Measurements from ENCODE around the gene UBE2Q2.
"Not testable (repeated sequence)": the region's sequence is repeated elsewhere in the genome, so short reads cannot be mapped to it uniquely, and the experiment has no call there.

UBE2Q2 gene

GRCh38 chr15:75864213-75865059 lies 21.2 kb downstream of the UBE2Q2 start:
- DNase-seq, result no peak

GRCh38 chr15:75866045-75866444 lies 22.8 kb downstream of the UBE2Q2 start:
- not testable (repeated sequence) for DNase-seq

- DNase-seq, result no peak
These were observed 23.7 kb downstream of the UBE2Q2 start for GRCh38 chr15:75866916-75867315.

- DNase-seq, result no peak
These were observed 24.2 kb downstream of the UBE2Q2 start for GRCh38 chr15:75867449-75867848.

GRCh38 chr15:75868019-75868418 lies 24.8 kb downstream of the UBE2Q2 start:
- DNase-seq, result no peak

- no peak for DNase-seq
These were observed 26.2 kb downstream of the UBE2Q2 start for GRCh38 chr15:75869446-75869845.

- DNase-seq, result not testable (repeated sequence)
These were observed 28.3 kb downstream of the UBE2Q2 start for GRCh38 chr15:75871589-75871988.

- no peak for DNase-seq
These were observed 29.2 kb downstream of the UBE2Q2 start for GRCh38 chr15:75872403-75872990.

GRCh38 chr15:75884041-75884440 lies 40.8 kb downstream of the UBE2Q2 start:
- no peak for DNase-seq

GRCh38 chr15:75887178-75887577 lies 43.9 kb downstream of the UBE2Q2 start:
- DNase-seq, result no peak

GRCh38 chr15:75891895-75892294 lies 48.6 kb downstream of the UBE2Q2 start:
- DNase-seq, result no peak

- DNase-seq, result no peak
These were observed 52.5 kb downstream of the UBE2Q2 start for GRCh38 chr15:75895731-75896130.

- no peak for DNase-seq
These were observed 57.3 kb downstream of the UBE2Q2 start for GRCh38 chr15:75900577-75900976.

GRCh38 chr15:75902129-75902557 lies 58.9 kb downstream of the UBE2Q2 start:
- DNase-seq, result no peak

GRCh38 chr15:75903331-75904239 lies 60.3 kb downstream of the UBE2Q2 start, which contains the start of gene FBXO22:
FBXO22 (plus strand) TSS chr15:75903878; CDS start chr15:75903964, 86 bp downstream.
- peak; percentile 21 to 92 (median 78) for DNase-seq

- DNase-seq, result no peak
These were observed 62.0 kb downstream of the UBE2Q2 start for GRCh38 chr15:75905231-75905630.

- DNase-seq, result not testable (repeated sequence)
These were observed 67.1 kb downstream of the UBE2Q2 start for GRCh38 chr15:75910355-75910754.

GRCh38 chr15:75916978-75917377 lies 73.7 kb downstream of the UBE2Q2 start:
- no peak for DNase-seq

GRCh38 chr15:75918135-75918534 lies 74.9 kb downstream of the UBE2Q2 start:
- no peak for DNase-seq

GRCh38 chr15:75920079-75920478 lies 76.8 kb downstream of the UBE2Q2 start:
- no peak for DNase-seq

Measured in nucleus accumbens (tissue), 56 donors.